Osteocyte (in vitro differentiated cells): ENCODE measurements around the gene SLC12A9. TPM values are rescaled to one million over a fixed set of nuclear protein-coding genes. Genes with fewer than 3 reads are reported as not detected.

Experiments used
- DNase-seq: peaks from one replicate; pipeline ENCODE4 v3.0.0; 2021; ENCODE audit warnings: mixed read lengths; ENCODE audit not compliant: unreplicated experiment; ENCODE audit errors: extremely low spot score
- H3K27ac Mint-ChIP-seq: one replicate; pipeline ENCODE4 v1.8.0; 2021; ENCODE audit warnings: mild to moderate bottlenecking, mixed read lengths; ENCODE audit not compliant: unreplicated experiment
- H3K27me3 Mint-ChIP-seq: one replicate; pipeline ENCODE4 v1.8.0; 2021; ENCODE audit warnings: mixed read lengths; ENCODE audit not compliant: unreplicated experiment
- H3K36me3 Mint-ChIP-seq: one replicate; pipeline ENCODE4 v1.8.0; 2021; ENCODE audit warnings: mixed read lengths; ENCODE audit not compliant: unreplicated experiment
- H3K4me1 Mint-ChIP-seq: one replicate; pipeline ENCODE4 v1.8.0; 2021; ENCODE audit warnings: mixed read lengths; ENCODE audit not compliant: unreplicated experiment
- H3K4me3 Mint-ChIP-seq: one replicate; pipeline ENCODE4 v1.8.0; 2021; ENCODE audit warnings: mild to moderate bottlenecking, moderate library complexity, mixed read lengths; ENCODE audit not compliant: unreplicated experiment
- H3K9me3 Mint-ChIP-seq: one replicate; pipeline ENCODE4 v1.8.0; 2021; ENCODE audit warnings: mixed read lengths; ENCODE audit not compliant: unreplicated experiment
- CTCF ChIP-seq: fragments of 200-600 bp; sonication (generic); IDR thresholded peaks from 2 replicates; pipeline ENCODE4 v1.5.0; 2021; ENCODE audit warnings: antibody characterized with exemption, mild to moderate bottlenecking, moderate library complexity
- total RNA-seq: library from RNA; stranded (reverse); gene quantifications from 2 replicates; pipeline ENCODE4 v1.2.1, GENCODE V29; 2021

SLC12A9 gene
- total RNA-seq, 1 donor from 2014 or later: 32.1 TPM

- no peak for TF ChIP-seq CTCF
- no peak for DNase-seq
Measured at GRCh38 chr7:100826514-100827329, 25.8 kb upstream of the SLC12A9 start.

GRCh38 chr7:100827330-100828226 lies 24.9 kb upstream of the SLC12A9 start, which contains the start of gene EPHB4:
Gene EPHB4 (minus strand): TSS chr7:100827523. CDS start chr7:100827030, 493 bp downstream.
- peak; percentile 62 for TF ChIP-seq CTCF
- Mint-ChIP-seq H3K4me1 (peaks cover 35% of the 10 kb centered on the region), H3K27ac (peak within 1 kb of the TSS; percentile 89), H3K36me3 (peaks cover 6% of the 10 kb centered on the region), H3K27me3 (no peaks in the 10 kb centered on the region), H3K9me3 (no peaks in the 10 kb centered on the region), H3K4me3 (peak within 1 kb of the TSS; percentile 92)
- DNase-seq: peak; percentile 93

More at GRCh38 chr7:100826514-100827329, 25.8 kb upstream of the SLC12A9 start:
- Mint-ChIP-seq H3K9me3 (no peaks in the 10 kb centered on the region), H3K27ac (peak overlapping the region; percentile 83), H3K36me3 (peaks cover 8% of the 10 kb centered on the region), H3K4me3 (peak overlapping the region; percentile 90), H3K4me1 (peaks cover 35% of the 10 kb centered on the region), H3K27me3 (no peaks in the 10 kb centered on the region)

- no peak for TF ChIP-seq CTCF
- H3K4me3 Mint-ChIP-seq: peak overlapping the region; percentile 92
- no peaks in the 10 kb centered on the region for H3K9me3 Mint-ChIP-seq
- H3K36me3 Mint-ChIP-seq: no peaks in the 10 kb centered on the region
- H3K4me1 Mint-ChIP-seq: peaks cover 30% of the 10 kb centered on the region
- H3K27ac Mint-ChIP-seq: no peak overlapping the region
- H3K27me3 Mint-ChIP-seq: no peaks in the 10 kb centered on the region
- DNase-seq: no peak
Measured at GRCh38 chr7:100829150-100829716, 23.3 kb upstream of the SLC12A9 start.

- Mint-ChIP-seq H3K27me3 (no peaks in the 10 kb centered on the region), H3K36me3 (no peaks in the 10 kb centered on the region), H3K4me3 (no peak overlapping the region), H3K27ac (no peak overlapping the region), H3K4me1 (peaks cover 18% of the 10 kb centered on the region), H3K9me3 (no peaks in the 10 kb centered on the region)
- TF ChIP-seq CTCF: no peak
- no peak for DNase-seq
Measured at GRCh38 chr7:100830396-100830795, 22.1 kb upstream of the SLC12A9 start.
